PFSK-1 (cell line): ENCODE data around the gene SLC25A4.

Experiments used
- FOXP2 ChIP-seq: optimal IDR thresholded peaks from 2 replicates; pipeline ENCODE3; 2011; ENCODE audit warnings: borderline replicate concordance, control low read depth, inconsistent platforms; ENCODE audit not compliant: insufficient read depth; ENCODE audit errors: extremely low read length, extremely low read depth
- POLR2AphosphoS5 ChIP-seq: IDR thresholded peaks from 2 replicates; pipeline ENCODE4 v1.6.1; 2012; ENCODE audit warnings: low read depth, mild to moderate bottlenecking, control low read depth, low read length, moderate library complexity
- REST ChIP-seq, 2 experiments: IDR thresholded peaks; 2 replicates each; pipeline versions ENCODE4 v1.6.1 to v1.8.0; 2011 to 2012; ENCODE audit warnings: low read depth in 2 of 2, low read length in 2 of 2, control low read depth in 1 of 2, inconsistent platforms in 1 of 2, mild to moderate bottlenecking in 1 of 2, moderate library complexity in 1 of 2; ENCODE audit not compliant: insufficient read depth in 1 of 2
- SIN3A ChIP-seq: IDR thresholded peaks from 2 replicates; pipeline ENCODE4 v1.6.1; 2012; ENCODE audit warnings: mild to moderate bottlenecking, low read length, moderate library complexity, borderline replicate concordance; ENCODE audit not compliant: insufficient read depth
- TAF1 ChIP-seq: IDR thresholded peaks from 2 replicates; pipeline ENCODE4 v1.6.1; 2012; ENCODE audit warnings: low read length, control low read depth, borderline replicate concordance; ENCODE audit not compliant: insufficient read depth

SLC25A4 gene

DNA sequence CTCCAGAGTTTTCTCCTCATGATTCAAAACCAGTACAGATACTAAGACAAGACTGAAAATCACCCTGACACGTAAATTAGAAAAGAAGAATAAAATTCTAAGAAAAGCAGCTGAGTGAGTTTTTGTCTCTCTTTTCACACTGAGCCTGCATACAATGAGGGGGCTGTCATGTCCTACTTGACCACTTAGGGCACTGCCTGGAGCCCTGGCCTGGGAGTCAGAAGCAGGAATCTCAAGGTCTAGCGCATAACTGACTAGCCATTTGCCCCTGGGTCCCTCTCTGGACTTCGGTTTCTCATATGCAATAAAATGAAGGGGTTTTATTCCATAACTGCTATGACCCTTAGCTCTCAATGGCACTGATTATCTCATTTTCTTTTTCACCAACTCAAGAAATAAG, 36.7 kb upstream of the SLC25A4 start:
- TF ChIP-seq POLR2AphosphoS5 (no peak), FOXP2 (no peak), REST (IDR thresholded peaks at IDR 0.05; ENCODE audit: insufficient read depth in 1 of 2, low read depth in 2 of 2, low read length in 2 of 2) (no peak), TAF1 (no peak), SIN3A (no peak)

DNA sequence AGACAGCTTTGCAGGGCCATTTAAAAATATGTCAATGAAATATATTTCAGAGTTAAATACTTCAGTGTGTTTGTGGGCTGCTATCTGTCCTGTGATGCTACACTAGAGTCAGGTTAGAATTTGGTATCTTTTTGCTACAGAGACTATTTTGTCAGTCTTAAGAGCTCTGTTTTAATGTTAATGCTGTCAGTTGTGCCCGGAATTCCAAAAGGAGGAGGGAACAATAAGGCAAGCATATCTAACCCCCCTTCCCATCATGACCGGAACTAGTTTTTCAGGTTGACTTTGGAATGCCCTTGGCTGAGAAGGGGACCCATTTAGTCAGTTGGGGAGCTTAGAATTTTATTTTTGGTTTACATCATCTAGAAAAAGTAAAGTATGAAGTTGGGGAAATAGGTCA, 34.9 kb upstream of the SLC25A4 start:
- TF ChIP-seq POLR2AphosphoS5 (no peak), FOXP2 (no peak), SIN3A (no peak)

DNA sequence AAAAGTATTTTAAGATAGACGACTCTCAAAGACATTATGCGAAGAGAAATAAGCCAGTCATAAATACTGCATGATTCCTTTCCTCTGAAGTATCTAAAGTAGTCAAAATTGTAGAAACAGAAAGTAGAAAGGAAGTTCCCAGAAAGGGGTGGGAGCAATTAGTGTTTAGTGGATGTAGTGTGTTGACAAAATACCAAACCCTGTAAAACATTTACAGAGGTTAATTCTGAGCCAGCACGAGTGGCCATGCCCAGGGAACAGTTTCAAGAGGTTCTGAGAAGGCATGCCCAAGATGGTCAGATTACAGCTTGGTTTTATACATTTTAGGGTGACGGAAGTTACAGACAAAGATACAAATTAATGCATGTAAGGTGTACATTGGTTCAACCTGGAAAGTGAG, 34.4 kb upstream of the SLC25A4 start:
- no peak for TF ChIP-seq POLR2AphosphoS5

- TF ChIP-seq REST (IDR thresholded peaks at IDR 0.05; ENCODE audit: insufficient read depth in 1 of 2, low read depth in 2 of 2, low read length in 2 of 2) (no peak), TAF1 (no peak), FOXP2 (no peak), POLR2AphosphoS5 (no peak), SIN3A (no peak)
These were observed 33.3 kb upstream of the SLC25A4 start for GRCh38 chr4:185109736-185110135.

GRCh38 chr4:185110375-185110823, 32.7 kb upstream of the SLC25A4 start:
- TF ChIP-seq SIN3A: no peak
- TF ChIP-seq FOXP2: no peak
- TF ChIP-seq POLR2AphosphoS5: no peak
- no peak for TF ChIP-seq TAF1
- no peak for TF ChIP-seq REST (IDR thresholded peaks at IDR 0.05; ENCODE audit: insufficient read depth in 1 of 2, low read depth in 2 of 2, low read length in 2 of 2)

DNA sequence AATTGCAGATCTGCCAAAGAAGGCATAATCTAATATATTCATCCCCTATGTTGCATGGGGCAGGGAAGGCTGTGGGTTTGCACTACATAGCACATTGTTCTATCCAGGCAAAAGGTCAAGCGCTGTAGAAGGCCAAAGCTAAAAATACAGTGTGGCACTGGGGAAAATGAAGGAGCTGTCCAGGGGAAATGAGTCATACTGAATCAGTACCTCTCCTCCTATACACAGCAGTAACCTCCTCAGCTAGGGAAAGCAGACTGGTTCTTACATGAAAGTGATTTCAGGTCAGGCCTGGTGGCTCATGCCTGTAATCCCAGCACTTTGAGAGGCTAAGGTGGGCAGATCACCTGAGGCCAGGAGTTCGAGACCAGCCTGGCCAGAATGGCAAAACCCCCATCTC, 31.0 kb upstream of the SLC25A4 start:
- TF ChIP-seq POLR2AphosphoS5 (no peak), TAF1 (peak; percentile 42; the same call in 1 of the 2 replicates), SIN3A (0 out of 2 replicates have a peak, but pooled peaks have one; percentile 66), REST (IDR thresholded peaks at IDR 0.05; ENCODE audit: insufficient read depth in 1 of 2, low read depth in 2 of 2, low read length in 2 of 2) (peak; percentile 70 to 92)
